Skin of body (tissue), 1 donor: ENCODE results near the gene ECI2. TPM values are rescaled to one million over a fixed set of nuclear protein-coding genes. Genes with fewer than 3 reads are reported as not detected.

Experiments used
- total RNA-seq: library from RNA; depleted of rRNA; stranded (reverse); fragments of >200 nt; gene quantifications from one replicate; pipeline ENCODE4 v1.2.3, GENCODE V29; 2014

Gene ECI2
- total RNA-seq, 1 donor from 2014 or later, result 53.9 TPM

Other genes starting within 250 kb of the ECI2 start
- gene FAM217A, start 56.4 kb downstream of the ECI2 start, total RNA-seq, result not detected